GM19099 (cell line): ENCODE measurements around the gene ABCC3.

Experiments
- POLR2A ChIP-seq: IDR thresholded peaks from 3 replicates; pipeline ENCODE4 v1.6.1; 2011; ENCODE audit warnings: low read depth; ENCODE audit not compliant: insufficient read length; ENCODE audit errors: extremely low read depth

Gene ABCC3

GRCh38 chr17:50686494-50687199, 52.0 kb downstream of the ABCC3 start:
- no peak for TF ChIP-seq POLR2A

DNA sequence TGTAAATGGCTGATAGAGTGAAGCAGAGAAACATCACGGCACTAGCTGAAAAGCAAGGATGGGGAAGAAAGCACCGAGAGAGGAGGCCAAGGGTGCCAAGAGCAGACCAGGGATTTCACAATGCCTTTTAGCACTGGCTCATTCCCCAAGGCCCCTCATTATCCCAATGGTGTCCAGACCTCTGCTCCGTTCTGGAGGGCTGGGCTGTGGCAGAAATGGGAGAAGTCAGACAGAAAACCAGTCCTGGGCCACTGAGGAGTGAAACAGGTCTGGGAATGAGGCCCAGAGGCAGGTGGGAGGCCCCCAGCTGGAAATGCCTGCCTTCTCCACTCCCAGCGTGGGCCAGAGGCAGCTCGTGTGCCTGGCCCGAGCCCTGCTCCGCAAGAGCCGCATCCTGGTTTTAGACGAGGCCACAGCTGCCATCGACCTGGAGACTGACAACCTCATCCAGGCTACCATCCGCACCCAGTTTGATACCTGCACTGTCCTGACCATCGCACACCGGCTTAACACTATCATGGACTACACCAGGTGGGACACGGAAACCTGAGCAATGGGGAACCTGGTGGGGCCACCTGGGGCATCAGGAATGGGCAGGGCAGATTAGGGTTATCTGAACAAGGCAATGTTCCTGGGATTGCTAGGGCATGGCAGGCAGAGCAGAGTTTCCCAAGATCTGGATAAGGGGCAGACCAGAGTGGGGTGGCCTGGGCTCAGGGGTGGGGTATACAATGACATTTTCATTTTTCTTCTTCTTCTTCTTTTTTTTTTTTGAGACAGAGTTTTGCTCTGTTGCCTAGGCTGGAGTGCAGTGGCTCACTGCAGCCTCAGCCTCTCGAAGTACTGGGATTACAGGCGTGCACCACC, 52.8 kb downstream of the ABCC3 start:
- no peak for TF ChIP-seq POLR2A

GRCh38 chr17:50688245-50688644, 53.6 kb downstream of the ABCC3 start:
- TF ChIP-seq POLR2A, result no peak

DNA sequence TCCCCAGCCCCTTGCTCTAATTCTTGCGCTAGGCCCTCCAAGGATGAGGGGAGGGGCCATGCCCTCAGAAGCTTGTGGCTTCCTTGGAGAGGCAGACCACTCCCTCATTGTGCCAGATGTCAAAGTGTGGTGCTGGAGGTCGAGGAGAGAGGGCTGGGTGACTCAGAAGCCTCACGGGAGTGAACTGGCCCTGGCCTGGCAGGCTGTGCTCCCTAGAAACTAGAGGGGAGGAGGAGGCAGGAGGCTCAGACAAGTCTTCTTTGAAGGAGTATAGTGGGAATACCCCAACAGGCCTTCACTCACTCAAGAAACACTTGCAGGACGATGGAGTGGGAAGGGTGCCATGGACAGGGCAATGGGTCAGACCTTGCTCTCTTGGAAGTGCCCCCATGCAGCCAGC, 54.6 kb downstream of the ABCC3 start:
- TF ChIP-seq POLR2A, result no peak

DNA sequence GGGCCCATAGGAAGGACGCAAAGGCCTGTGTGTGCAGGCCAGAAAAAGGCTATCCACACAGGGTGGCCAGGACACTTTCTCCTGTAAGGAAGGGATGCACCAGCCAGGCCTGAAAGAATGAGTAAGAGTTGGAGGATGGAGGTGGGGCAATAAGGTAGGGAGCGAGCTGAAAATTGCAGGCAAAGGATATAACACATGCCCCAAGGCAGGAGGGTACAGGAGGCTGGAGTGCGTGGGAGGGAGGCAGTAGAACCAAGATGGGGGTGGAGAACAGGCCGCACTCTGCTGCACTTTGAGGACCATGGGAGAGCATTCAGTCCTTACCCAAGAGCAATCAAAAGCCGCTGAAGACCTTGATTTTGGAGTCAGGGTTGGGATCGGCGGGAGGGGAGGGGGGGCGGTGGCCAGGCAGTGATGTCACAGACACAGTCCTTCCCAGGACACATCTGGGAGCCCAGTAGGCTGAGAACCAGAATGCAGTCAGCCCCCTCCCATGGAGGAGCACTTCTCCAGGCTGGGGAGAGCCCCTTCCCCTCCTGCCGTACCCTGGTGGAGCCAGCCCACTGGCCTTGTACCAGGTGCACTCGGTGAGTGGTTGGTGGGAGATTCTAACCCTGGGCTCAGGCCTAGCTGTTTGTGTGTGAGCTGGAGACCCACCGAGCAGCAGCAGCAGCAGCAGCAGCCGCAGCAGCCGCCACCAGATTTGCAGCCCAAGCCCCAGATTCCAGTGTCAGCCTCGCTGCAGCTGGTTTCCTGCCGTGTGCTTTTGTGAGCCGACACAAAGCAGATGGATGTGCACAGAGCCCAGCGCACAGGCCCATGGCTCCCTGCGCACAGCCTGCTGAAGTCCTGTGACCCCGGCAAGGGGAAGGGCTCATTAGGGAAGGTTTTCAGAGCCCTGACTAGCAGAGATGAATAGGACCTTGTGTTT, 55.5 kb downstream of the ABCC3 start:
- TF ChIP-seq POLR2A, result no peak

DNA sequence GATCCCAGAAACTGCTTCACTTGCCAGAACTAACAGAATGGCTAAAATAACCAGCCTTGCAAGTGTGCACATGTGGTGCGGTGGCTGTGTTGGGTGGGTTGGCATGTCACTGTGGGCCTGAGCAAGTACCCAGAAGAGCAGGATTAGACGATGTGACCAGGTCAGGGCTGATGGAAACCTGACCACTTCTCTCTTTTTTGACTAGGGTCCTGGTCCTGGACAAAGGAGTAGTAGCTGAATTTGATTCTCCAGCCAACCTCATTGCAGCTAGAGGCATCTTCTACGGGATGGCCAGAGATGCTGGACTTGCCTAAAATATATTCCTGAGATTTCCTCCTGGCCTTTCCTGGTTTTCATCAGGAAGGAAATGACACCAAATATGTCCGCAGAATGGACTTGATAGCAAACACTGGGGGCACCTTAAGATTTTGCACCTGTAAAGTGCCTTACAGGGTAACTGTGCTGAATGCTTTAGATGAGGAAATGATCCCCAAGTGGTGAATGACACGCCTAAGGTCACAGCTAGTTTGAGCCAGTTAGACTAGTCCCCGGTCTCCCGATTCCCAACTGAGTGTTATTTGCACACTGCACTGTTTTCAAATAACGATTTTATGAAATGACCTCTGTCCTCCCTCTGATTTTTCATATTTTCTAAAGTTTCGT, 56.3 kb downstream of the ABCC3 start:
- TF ChIP-seq POLR2A, result no peak

DNA sequence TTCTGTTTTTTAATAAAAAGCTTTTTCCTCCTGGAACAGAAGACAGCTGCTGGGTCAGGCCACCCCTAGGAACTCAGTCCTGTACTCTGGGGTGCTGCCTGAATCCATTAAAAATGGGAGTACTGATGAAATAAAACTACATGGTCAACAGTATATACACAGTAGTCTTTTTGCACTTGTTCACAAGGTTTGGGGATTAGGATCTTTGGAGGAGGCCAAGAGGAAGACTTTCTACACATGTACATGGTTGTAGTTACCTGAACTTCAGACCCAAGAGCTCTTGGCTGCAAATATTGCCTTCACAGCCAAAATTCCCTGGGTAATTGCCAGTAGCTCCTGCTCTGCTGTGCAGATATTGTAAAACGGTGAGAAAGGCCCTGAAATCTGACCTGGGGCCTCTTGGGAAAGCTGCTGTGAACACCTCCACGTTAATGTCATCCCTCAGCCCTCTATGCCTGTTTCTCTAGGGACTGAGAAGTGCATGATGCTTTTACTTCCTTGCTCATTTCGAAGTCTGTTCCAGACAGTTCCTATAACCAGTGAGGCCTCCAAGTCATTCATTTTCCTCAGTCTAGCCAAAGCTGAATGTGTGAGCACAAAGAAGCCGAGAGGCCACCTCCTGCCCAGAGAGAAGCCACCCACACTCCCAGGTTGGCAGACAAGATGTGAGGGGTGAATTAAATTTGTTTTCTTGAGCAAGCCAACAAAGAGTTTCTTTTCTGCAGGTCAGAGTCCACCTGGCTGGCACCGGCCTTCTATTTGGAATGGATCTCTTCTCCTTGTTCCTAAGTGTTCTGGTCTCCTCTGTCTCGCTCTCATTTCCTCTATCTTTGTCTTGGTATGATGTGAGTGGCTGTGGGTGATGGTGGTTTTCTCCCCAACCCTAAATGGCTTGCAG, 57.1 kb downstream of the ABCC3 start:
- no peak for TF ChIP-seq POLR2A

DNA sequence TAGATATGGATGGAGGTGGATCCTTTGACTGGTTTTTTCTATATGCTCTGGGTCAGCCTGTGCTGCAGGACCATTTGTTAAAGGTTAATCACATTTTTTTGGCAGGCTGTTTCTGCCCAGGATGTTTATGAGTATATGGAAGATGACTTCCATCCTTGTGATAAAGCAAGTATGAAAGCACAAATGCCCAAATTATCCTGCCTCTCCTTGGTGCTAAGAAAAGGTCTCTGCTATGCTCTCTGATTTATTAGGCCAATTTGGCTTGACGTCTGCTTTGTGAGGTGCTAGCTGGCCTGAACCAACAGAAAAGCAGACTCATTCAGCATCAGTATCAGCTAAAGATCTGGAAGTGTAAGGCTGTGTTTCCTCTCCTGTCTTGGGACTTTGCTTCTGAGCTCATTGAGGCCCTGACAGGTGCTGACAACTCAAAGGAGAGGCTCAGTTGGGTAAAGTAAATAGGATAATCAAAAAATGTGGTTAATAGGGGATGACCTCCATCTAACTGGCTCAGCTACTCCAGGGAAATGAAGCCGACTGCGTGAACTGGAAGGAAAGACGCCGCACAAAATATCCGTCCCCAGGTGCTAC, 57.9 kb downstream of the ABCC3 start:
- no peak for TF ChIP-seq POLR2A

DNA sequence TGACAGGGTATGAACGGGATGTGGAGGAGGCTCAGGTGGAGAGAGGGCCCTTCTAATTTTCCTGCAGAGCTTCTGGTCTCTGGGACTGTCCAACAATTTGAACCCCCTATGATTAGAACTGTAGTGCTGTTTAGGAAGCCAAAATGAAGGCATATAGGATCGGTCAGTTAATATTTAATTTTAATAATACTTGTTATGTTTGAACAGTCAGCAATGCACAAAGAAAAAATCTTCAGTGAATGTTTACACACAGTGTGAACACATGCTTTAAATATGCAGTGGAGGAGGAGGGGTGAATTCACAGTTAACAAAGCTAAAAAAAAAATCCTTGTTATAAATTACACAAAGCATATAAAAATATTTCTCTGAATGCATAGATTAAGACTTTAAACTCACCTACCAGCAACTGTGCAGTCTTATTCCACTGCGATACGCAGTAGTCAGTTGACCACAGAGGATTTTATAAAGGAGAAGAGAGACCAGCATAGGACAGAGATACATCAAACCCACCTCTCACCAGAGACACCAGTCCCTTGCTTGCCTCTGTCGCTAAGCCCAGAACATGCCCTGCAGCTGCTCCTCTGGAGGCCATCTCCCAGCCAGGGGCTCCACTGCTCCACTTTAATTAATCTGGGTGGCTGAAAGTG, 58.5 kb downstream of the ABCC3 start:
- no peak for TF ChIP-seq POLR2A

DNA sequence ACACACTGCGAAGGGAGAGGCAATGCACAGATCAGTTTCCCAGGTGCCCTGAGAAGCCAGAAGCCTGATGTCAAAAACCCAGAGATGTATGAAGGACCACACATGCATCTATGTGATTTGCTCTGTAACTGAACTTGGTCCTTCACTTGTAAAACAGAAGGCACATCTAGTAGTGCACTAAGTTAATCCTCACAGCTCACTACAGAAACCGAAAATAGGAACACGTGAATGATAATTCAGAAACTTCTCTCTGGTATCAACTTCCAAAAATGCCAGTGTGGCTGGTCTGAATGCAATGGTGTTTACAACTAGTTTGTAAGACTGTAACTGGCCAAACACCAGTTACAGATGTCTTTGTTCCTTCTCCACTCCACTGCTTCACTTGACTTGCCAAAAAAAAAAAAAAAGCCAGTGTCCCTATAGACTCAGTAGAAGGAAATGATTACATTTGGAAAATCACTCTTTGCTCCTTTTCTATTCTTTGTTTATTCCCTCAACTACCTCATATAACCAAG, 61.7 kb downstream of the ABCC3 start:
- TF ChIP-seq POLR2A, result no peak

- no peak for TF ChIP-seq POLR2A
Observed at GRCh38 chr17:50697062-50697461, 62.4 kb downstream of the ABCC3 start.

DNA sequence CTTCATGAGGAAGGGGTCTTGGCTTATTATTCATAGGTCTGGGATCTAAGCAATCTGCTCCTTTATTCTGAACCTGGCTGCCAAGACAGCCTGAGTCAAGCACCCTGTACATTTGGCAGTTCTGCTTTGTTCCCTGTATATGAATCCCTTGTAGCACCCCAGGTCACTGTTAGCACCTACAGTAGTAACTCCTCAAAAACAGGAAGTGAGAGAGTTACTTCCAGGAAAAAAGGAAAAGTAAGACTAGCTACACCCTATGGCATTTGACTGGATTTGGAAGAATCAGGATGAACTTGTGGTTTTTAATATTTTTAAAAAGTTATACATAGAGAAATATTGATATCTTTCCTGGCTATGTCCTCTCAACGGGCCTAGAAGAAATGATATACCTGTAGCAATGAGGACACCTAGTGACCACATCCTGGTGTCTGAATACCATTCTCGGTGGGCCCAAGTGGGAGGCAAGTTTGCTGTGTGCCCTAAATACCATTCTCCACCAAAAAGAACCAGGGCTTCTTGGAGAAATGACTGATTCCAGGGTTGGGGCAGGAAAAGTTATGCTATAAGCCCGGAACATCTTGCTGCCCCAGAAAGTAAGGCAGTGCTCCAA, 63.1 kb downstream of the ABCC3 start:
- no peak for TF ChIP-seq POLR2A
